ENCODE data around the gene KRT81. TPM values are rescaled to one million over a fixed set of nuclear protein-coding genes. Genes with fewer than 3 reads are reported as not detected.
"Not testable (repeated sequence)": the region's sequence is repeated elsewhere in the genome, so short reads cannot be mapped to it uniquely, and the experiment has no call there.

KRT81 gene
- polyA plus RNA-seq, 1 donor from 2014 or later, result not detected

- not testable (repeated sequence) for H3K27ac ChIP-seq (ENCODE audit: low read length); H3K9me2 ChIP-seq (ENCODE audit: insufficient read depth, low read length); H3K9me3 ChIP-seq (ENCODE audit: low read length); H4K20me1 ChIP-seq (ENCODE audit: insufficient read depth); H3F3A ChIP-seq (ENCODE audit: insufficient read depth, low read length, poor library complexity, severe bottlenecking); H3K9ac ChIP-seq (ENCODE audit: low read length); H3K36me3 ChIP-seq (ENCODE audit: insufficient read depth, low read length); H3K27me3 ChIP-seq (ENCODE audit: insufficient read depth, low read depth, low read length); H3K4me3 ChIP-seq (ENCODE audit: low read length); H3K4me2 ChIP-seq (ENCODE audit: low read length); H3K79me2 ChIP-seq (replicated peaks; ENCODE audit: insufficient read depth, low read length); H2AFZ ChIP-seq (ENCODE audit: low read depth, low read length)
Measured at GRCh38 chr12:52302242-52302914, 11.0 kb upstream of the KRT81 start.

- not testable (repeated sequence) for H3K4me3 ChIP-seq (ENCODE audit: low read length); H3K36me3 ChIP-seq (ENCODE audit: insufficient read depth, low read length); H3K9ac ChIP-seq (ENCODE audit: low read length); H3F3A ChIP-seq (ENCODE audit: insufficient read depth, low read length, poor library complexity, severe bottlenecking); H3K9me3 ChIP-seq (ENCODE audit: low read length); H3K27ac ChIP-seq (ENCODE audit: low read length); H3K27me3 ChIP-seq (ENCODE audit: insufficient read depth, low read depth, low read length); H3K9me2 ChIP-seq (ENCODE audit: insufficient read depth, low read length); H2AFZ ChIP-seq (ENCODE audit: low read depth, low read length); H4K20me1 ChIP-seq (ENCODE audit: insufficient read depth); H3K79me2 ChIP-seq (replicated peaks; ENCODE audit: insufficient read depth, low read length); H3K4me2 ChIP-seq (ENCODE audit: low read length)
Measured at GRCh38 chr12:52301721-52302120, 10.4 kb upstream of the KRT81 start.

- no peaks in the 10 kb centered on the region for H3K79me2 ChIP-seq (replicated peaks; ENCODE audit: insufficient read depth, low read length)
Measured at GRCh38 chr12:52300796-52301691, 9.7 kb upstream of the KRT81 start.

More at GRCh38 chr12:52300796-52301691, 9.7 kb upstream of the KRT81 start:
- Histone ChIP-seq H3F3A (ENCODE audit: insufficient read depth, low read length, poor library complexity, severe bottlenecking) (no peaks in the 10 kb centered on the region), H3K27me3 (ENCODE audit: insufficient read depth, low read depth, low read length) (no peaks in the 10 kb centered on the region), H3K4me3 (ENCODE audit: low read length) (no peak overlapping the region), H3K36me3 (ENCODE audit: insufficient read depth, low read length) (no peaks in the 10 kb centered on the region), H4K20me1 (ENCODE audit: insufficient read depth) (no peaks in the 10 kb centered on the region), H3K9me3 (ENCODE audit: low read length) (no peaks in the 10 kb centered on the region), H3K9me2 (ENCODE audit: insufficient read depth, low read length) (no peaks in the 10 kb centered on the region), H3K4me2 (ENCODE audit: low read length) (no peak overlapping the region), H2AFZ (ENCODE audit: low read depth, low read length) (no peak overlapping the region), H3K9ac (ENCODE audit: low read length) (no peak overlapping the region), H3K27ac (ENCODE audit: low read length) (no peak overlapping the region)
- no peak for TF ChIP-seq REST (IDR thresholded peaks at IDR 0.05; ENCODE audit: borderline replicate concordance)
- no peak for TF ChIP-seq CTCF (IDR thresholded peaks at IDR 0.05; ENCODE audit: poor library complexity, severe bottlenecking)
- TF ChIP-seq RAD21 (conservative IDR thresholded peaks at IDR 0.05), result no peak
- TF ChIP-seq TAF1 (IDR thresholded peaks at IDR 0.05; ENCODE audit: low read depth), result no peak
- no peak for TF ChIP-seq SMC3 (conservative IDR thresholded peaks at IDR 0.05; ENCODE audit: poor library complexity)
